ENCODE results near the gene ABLIM2.

ABLIM2 gene

DNA sequence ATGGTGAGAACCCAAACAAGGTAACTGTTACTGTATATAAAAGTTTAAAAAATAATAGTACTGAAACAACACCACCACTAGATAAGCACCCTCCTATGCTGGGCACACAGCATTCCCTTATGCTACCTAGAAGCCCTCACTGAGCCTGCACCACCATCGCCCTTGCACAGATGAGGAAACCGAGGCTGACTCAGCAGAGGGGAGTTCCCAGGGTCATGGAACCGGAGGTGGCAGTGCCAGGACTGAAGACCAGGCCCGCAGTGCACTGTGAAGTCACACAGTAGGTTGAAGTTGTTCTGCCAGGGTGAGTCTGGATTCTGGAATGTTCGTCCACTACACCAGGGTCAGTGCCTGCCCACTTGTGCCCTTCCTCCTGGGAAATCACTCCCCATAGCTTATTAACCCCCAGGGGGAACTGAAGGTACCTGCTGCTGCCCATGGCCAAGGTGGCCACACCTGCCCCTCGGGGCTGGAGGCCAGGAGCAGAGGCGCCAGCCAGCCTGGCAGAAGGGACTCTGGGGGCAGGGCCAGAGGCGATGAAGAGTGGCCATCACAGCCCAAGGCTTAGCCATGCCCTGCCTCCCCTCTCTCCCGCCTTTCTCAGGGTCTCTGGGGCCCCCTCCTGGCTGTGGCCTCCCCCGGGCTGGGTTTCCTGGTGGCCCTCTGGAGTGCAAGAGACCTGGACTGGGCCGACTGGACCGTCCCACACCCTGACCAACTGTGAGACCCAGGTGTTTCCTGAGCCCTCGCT is 15.1 kb upstream of the ABLIM2 start:
- no peak for DNase-seq

GRCh38 chr4:8171984-8172924 is 13.6 kb upstream of the ABLIM2 start:
- no peak for DNase-seq

DNA sequence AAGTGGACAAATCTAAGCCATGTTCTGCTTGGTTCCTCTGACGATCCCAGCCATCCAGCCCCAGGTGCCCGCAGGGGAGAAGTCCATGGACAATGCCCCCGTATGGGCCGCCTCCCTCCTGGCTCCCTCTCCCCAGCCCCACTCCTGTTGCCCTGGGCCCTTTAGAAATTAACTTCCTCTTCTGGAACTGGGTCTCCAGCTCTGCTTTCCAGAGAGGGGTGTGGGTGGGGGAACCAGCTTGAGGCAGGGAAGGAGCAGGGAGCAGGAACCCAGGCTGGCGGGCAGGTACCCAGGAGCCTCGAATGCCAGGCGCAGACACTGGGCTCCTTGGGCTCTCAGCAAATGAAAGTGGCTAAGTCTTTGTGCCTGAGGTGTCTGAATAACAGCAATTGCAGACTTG is 12.7 kb upstream of the ABLIM2 start:
- peak; percentile 4 to 5 for DNase-seq

DNA sequence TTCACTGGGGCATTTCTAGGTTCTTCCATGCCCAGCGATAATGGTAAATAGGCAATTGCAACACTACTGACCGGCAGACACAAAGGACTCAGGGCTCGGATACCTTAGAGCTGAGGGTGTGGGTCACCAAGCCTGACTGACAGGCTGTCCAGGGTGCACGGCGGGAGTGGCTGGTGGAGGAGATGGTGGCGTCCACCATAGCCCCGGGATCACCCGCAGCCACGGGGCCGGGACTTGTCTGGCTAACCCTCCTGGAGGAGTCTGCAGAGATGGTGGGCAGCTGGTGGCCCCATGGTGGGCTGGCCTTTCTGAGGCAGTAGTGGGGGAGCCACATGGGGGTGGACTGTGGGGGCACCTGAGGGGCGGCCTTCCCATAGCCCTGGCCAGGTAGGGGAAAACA is 11.7 kb upstream of the ABLIM2 start:
- no peak for DNase-seq

GRCh38 chr4:8169763-8170162 is 11.2 kb upstream of the ABLIM2 start:
- DNase-seq = no peak

DNA sequence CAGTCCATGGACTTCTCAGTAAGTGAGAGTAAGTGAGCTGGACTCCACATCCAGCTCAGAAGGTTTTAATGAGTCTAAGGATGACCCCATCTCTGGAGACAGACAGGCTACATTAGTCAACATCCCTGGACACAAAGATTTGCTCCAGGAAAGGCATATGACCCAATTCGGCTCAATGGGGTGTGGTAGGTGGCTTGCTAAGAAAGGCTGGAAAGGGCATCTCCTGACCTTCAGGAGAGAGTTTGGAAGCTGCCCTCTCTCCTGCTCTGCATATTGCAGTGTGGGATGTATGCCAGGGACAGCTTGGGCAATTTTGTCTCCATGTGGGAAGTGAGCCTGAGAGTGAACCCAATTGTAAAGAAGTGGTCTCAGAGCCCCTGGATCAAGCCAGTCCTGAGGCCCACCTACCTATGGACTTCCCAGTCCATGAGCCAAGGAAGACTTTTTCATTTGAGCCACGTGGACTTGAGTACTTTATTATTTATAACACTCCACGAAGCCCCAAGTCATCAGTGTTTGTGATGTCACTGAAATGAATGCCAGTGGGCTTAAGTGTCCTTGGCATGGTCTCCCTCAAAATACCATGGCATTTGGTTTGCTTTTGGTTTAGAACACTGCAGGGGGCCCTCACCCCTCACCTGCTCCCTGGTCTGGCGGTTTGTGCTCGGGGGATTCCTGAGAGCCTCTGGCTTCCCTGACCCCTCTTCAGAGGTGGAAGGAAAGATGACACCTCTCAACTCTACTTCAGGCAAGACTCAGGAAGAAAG is 10.4 kb upstream of the ABLIM2 start:
- DNase-seq = no peak

GRCh38 chr4:8168232-8168631 is 9.6 kb upstream of the ABLIM2 start:
- no peak for DNase-seq

DNA sequence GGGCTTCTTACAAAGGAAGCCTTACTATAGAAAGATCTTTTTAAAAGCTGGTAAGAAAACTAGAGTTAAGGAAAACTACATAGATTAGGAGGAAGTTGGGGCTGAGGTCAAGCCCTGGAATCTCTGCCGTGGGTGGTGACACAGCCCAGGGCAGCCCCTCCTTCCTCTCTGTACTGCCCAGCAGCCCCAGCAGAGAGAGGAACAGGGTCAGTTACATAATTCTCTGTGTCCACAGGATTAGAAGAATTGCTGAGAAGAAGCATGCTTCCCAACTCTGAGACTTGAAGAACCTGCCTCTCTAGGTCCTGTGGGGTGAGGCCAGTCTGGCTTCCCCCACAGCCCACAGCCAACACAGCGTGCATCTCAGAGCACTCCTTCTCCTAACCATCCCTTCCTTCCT is 9.2 kb upstream of the ABLIM2 start:
- no peak for DNase-seq

- DNase-seq = no peak
Measured at GRCh38 chr4:8167291-8167690, 8.7 kb upstream of the ABLIM2 start.

DNA sequence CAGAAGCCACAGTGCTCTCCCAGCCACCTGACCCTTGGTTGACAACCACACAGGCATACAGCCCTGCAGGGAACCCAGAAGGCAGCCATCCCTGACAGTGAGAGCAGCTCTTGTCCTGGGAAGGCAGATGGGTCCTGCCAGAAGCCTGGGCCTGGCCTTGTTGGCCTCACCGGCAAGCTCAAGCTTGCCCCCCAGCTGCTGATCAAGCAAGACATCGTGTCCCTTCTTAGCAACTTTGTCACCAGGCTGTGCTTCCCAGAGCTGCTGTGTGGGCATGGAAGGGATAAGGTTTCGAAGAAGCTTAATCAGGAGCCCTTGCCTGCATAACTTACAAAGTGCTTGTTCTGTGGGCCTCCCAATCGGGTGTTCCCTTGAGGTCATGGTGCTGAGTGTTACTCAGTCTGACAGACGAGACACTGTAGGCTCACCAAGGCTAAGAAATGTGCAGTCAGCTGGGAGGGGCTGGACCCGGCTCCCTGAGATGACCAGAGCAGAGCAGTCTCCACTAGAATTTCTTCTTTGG is 6.8 kb upstream of the ABLIM2 start:
- DNase-seq = no peak

GRCh38 chr4:8164687-8165086 is 6.1 kb upstream of the ABLIM2 start:
- no peak for DNase-seq

GRCh38 chr4:8164194-8164565 is 5.6 kb upstream of the ABLIM2 start:
- no peak for DNase-seq

GRCh38 chr4:8163436-8164193 is 5.0 kb upstream of the ABLIM2 start:
- no peak for DNase-seq

- no peak for DNase-seq
Measured at GRCh38 chr4:8163026-8163425, 4.4 kb upstream of the ABLIM2 start.

GRCh38 chr4:8162625-8163024 is 4.0 kb upstream of the ABLIM2 start:
- DNase-seq = no peak

DNA sequence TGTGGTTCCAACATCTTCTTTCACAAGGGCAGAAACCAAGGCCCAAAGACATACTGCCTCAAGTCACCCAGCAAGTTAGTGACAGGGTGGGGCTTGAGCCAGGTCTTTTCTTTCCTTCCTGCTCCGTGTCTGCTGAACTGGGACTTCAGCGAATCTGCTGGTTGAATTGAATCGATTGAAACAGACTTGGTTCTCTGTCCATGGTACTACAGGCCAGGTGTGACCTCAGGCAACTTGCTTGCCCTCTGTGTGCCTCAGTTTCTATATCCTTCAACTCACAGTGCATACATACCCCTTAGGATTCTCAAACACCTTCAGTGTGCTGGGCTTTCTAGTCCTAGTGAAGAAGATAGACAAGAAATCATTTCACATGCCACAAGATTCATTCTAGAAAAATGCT is 2.0 kb upstream of the ABLIM2 start:
- DNase-seq = no peak

- no peak for DNase-seq
Measured at GRCh38 chr4:8160233-8160560, 1.6 kb upstream of the ABLIM2 start.

GRCh38 chr4:8159537-8160232 is 1.1 kb upstream of the ABLIM2 start:
- no peak for DNase-seq

DNA sequence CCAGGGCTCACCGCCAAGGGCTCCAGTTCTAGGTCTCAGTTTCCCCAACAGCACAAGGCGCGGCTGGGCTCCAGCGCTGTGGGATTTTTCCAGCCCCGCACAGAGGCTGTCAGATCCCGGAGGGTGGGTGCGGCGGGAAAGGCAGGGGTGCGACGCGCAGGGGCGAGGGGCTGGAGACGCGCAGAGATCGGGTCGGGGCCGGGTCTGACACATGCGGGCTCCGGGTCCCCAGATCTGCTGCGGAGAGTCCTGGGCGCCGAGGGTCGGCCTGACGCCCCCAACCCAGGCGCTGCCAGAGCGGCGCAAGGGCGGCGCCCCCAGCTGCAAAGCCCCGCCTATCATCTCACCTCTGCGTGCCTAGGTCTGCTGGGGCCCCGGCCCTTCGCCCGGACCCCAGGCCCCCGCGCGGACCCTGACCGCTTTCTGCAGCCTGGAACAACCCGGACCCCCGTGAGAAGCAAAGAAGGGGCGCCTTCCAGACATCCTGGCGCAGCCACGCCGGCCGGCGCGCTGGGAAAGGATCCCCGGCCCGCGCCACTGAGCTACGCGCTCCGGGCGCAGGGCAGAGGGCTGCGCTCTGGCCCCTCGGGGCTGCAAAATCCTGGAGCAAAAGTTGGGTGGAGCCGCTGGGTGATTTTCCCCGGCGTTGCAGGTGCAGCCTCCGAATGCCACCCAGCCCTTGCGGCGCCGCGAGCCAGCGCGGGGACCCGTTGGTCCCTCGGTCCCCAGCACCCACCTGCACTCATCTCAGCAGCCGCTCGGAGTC is 486 bp downstream of the ABLIM2 start:
- no peak for DNase-seq

GRCh38 chr4:8157496-8157895 is 1.1 kb downstream of the ABLIM2 start:
- no peak for DNase-seq

GRCh38 chr4:8156617-8157016 is 2.0 kb downstream of the ABLIM2 start:
- no peak for DNase-seq
